ENCODE measurements around the gene SLC28A1. TPM values are rescaled to one million over a fixed set of nuclear protein-coding genes. Genes with fewer than 3 reads are reported as not detected.

Gene SLC28A1
- total RNA-seq, 1 experiment from 2014 or later, result not detected

DNA sequence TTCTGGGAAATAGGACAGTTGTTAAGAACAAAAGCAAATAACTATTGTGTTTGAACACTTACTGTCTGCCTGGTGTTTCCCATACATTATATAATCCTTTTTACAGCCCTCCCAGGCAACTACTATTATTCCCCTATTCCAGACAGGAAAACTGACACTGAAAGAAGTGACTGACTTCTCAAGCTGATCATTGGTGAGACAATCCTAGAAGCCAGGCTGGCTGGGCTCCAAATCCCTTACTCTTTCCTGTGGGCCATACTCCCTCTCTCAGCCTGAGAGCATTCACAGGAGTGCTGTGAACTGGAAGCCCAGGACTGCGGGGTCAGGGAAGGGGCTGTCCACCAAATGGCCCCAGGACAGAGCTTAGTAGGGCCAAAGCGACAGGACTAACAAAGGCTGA lies 58.0 kb downstream of the SLC28A1 start:
- intact Hi-C loops (cut with micrococcal nuclease; ENCODE audit: unreplicated experiment) (no loop called here), in situ Hi-C loops (cut with HindIII; ENCODE audit: low pct_unique_long_range_greater_than_20kb, low sequenced_read_pairs) (no loop called here)
- ChIA-PET POLR2A (no interaction called here), CTCF (no interaction called here)
- no peak for DNase-seq (ENCODE audit: low read depth, low spot score)
- ATAC-seq, result no peak
- Histone ChIP-seq H3K4me1 (ENCODE audit: control insufficient read depth, insufficient read depth, low read length) (no peaks in the 10 kb centered on the region), H3K36me3 (ENCODE audit: control insufficient read depth, insufficient read depth, low read length) (no peaks in the 10 kb centered on the region), H3K4me3 (ENCODE audit: low read depth in 2 of 2, low read length in 2 of 2) (no peak overlapping the region), H3K27ac (ENCODE audit: low read length) (no peak overlapping the region), H3K27me3 (ENCODE audit: control insufficient read depth, insufficient read depth, low read length) (no peaks in the 10 kb centered on the region), H3K9me3 (ENCODE audit: control insufficient read depth, insufficient read depth, low read depth, low read length) (no peaks in the 10 kb centered on the region; the same call in 1 of the 2 replicates)
- no peak for TF ChIP-seq POLR2AphosphoS5 (IDR thresholded peaks at IDR 0.05; ENCODE audit: low read depth, low read length)
- no peak for TF ChIP-seq CTCF (IDR thresholded peaks at IDR 0.05)
- no peak for TF ChIP-seq TCF7L2 (IDR thresholded peaks at IDR 0.05; ENCODE audit: low read depth, low read length)
- TF ChIP-seq, protein P1, sequence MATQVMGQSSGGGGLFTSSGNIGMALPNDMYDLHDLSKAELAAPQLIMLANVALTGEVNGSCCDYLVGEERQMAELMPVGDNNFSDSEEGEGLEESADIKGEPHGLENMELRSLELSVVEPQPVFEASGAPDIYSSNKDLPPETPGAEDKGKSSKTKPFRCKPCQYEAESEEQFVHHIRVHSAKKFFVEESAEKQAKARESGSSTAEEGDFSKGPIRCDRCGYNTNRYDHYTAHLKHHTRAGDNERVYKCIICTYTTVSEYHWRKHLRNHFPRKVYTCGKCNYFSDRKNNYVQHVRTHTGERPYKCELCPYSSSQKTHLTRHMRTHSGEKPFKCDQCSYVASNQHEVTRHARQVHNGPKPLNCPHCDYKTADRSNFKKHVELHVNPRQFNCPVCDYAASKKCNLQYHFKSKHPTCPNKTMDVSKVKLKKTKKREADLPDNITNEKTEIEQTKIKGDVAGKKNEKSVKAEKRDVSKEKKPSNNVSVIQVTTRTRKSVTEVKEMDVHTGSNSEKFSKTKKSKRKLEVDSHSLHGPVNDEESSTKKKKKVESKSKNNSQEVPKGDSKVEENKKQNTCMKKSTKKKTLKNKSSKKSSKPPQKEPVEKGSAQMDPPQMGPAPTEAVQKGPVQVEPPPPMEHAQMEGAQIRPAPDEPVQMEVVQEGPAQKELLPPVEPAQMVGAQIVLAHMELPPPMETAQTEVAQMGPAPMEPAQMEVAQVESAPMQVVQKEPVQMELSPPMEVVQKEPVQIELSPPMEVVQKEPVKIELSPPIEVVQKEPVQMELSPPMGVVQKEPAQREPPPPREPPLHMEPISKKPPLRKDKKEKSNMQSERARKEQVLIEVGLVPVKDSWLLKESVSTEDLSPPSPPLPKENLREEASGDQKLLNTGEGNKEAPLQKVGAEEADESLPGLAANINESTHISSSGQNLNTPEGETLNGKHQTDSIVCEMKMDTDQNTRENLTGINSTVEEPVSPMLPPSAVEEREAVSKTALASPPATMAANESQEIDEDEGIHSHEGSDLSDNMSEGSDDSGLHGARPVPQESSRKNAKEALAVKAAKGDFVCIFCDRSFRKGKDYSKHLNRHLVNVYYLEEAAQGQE (IDR thresholded peaks at IDR 0.05; ENCODE audit: insufficient read depth in 1 of 2, low read depth in 2 of 2, low read length in 1 of 2), result no peak
- no peak for TF ChIP-seq SIN3A (IDR thresholded peaks at IDR 0.05; ENCODE audit: borderline replicate concordance, insufficient read depth, low read depth, low read length)
- no TSS peak for BruUV-seq (replicated peaks)

DNA sequence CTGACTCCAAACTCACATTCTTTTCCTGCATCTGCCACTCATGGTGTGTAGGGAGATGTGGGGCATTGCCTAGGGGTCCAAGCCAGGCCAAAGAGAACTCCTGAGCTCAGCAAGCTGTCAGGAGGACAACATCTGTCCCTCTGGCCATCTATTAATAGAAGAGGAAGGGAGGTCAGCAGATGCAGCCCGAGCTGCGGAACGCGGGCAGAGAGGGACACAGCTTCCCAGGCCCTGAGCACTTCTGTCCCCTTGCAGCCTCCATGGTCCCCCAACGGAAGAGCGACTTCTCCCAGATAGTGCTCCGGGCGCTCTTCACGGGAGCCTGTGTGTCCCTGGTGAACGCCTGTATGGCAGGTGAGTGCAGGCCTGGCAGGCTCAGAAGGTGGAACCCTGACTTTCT lies 59.8 kb downstream of the SLC28A1 start:
- ATAC-seq (no peak), DNase-seq (ENCODE audit: low read depth, low spot score) (no peak)
- Histone ChIP-seq H3K4me1 (ENCODE audit: control insufficient read depth, insufficient read depth, low read length) (no peaks in the 10 kb centered on the region), H3K4me3 (ENCODE audit: low read depth in 2 of 2, low read length in 2 of 2) (no peak overlapping the region), H3K27me3 (ENCODE audit: control insufficient read depth, insufficient read depth, low read length) (no peaks in the 10 kb centered on the region), H3K9me3 (ENCODE audit: control insufficient read depth, insufficient read depth, low read depth, low read length) (no peaks in the 10 kb centered on the region; the same call in 1 of the 2 replicates), H3K27ac (ENCODE audit: low read length) (no peak overlapping the region), H3K36me3 (ENCODE audit: control insufficient read depth, insufficient read depth, low read length) (no peaks in the 10 kb centered on the region)
- intact Hi-C loops (cut with micrococcal nuclease; ENCODE audit: unreplicated experiment), result no loop called here
- TF ChIP-seq SIN3A (IDR thresholded peaks at IDR 0.05; ENCODE audit: borderline replicate concordance, insufficient read depth, low read depth, low read length) (no peak), CTCF (IDR thresholded peaks at IDR 0.05) (no peak), POLR2AphosphoS5 (IDR thresholded peaks at IDR 0.05; ENCODE audit: low read depth, low read length) (no peak), TCF7L2 (IDR thresholded peaks at IDR 0.05; ENCODE audit: low read depth, low read length) (no peak)
- TF ChIP-seq, protein P1 (IDR thresholded peaks at IDR 0.05; ENCODE audit: insufficient read depth in 1 of 2, low read depth in 2 of 2, low read length in 1 of 2), result no peak
- ChIA-PET CTCF (no interaction called here), POLR2A (no interaction called here)
- BruUV-seq (replicated peaks), result no TSS peak
- in situ Hi-C loops (cut with HindIII; ENCODE audit: low pct_unique_long_range_greater_than_20kb, low sequenced_read_pairs), result no loop called here

Measured in Panc1 (cell line).